ENCODE results near the gene PALM.
A peak's percentile ranks its signal among the peaks of the same experiment; 100 is the strongest.

The PALM gene

GRCh38 chr19:772730-773436 is 64.1 kb downstream of the PALM start:
- no peaks in the 10 kb centered on the region for H3K36me3 ChIP-seq (ENCODE audit: insufficient read depth, low read length)
- H3K4me3 ChIP-seq (ENCODE audit: low read depth, low read length): no peak overlapping the region
- H2AFZ ChIP-seq (ENCODE audit: low read length, unreplicated experiment): no peak overlapping the region
- no peaks in the 10 kb centered on the region for H3K79me2 ChIP-seq (ENCODE audit: control insufficient read depth, insufficient read depth, low read length, unreplicated experiment)
- H3K27ac ChIP-seq (ENCODE audit: low read depth, low read length): no peak overlapping the region
- no peaks in the 10 kb centered on the region for H3K4me1 ChIP-seq (ENCODE audit: control insufficient read depth, insufficient read depth, low read length, unreplicated experiment)
- no peaks in the 10 kb centered on the region for H3K27me3 ChIP-seq (ENCODE audit: insufficient read depth, low read length)

GRCh38 chr19:776549-776948 is 67.8 kb downstream of the PALM start:
- Histone ChIP-seq H3K36me3 (ENCODE audit: insufficient read depth, low read length) (no peaks in the 10 kb centered on the region), H3K4me3 (ENCODE audit: low read depth, low read length) (no peak overlapping the region), H3K79me2 (ENCODE audit: control insufficient read depth, insufficient read depth, low read length, unreplicated experiment) (no peaks in the 10 kb centered on the region), H2AFZ (ENCODE audit: low read length, unreplicated experiment) (no peak overlapping the region), H3K27ac (ENCODE audit: low read depth, low read length) (no peak overlapping the region), H3K27me3 (ENCODE audit: insufficient read depth, low read length) (no peaks in the 10 kb centered on the region), H3K4me1 (ENCODE audit: control insufficient read depth, insufficient read depth, low read length, unreplicated experiment) (peaks cover 6% of the 10 kb centered on the region)

- no peaks in the 10 kb centered on the region for H3K79me2 ChIP-seq (ENCODE audit: control insufficient read depth, insufficient read depth, low read length, unreplicated experiment)
- peaks cover 20% of the 10 kb centered on the region for H3K4me1 ChIP-seq (ENCODE audit: control insufficient read depth, insufficient read depth, low read length, unreplicated experiment)
- H3K4me3 ChIP-seq (ENCODE audit: low read depth, low read length): no peak overlapping the region
- H3K27me3 ChIP-seq (ENCODE audit: insufficient read depth, low read length): no peaks in the 10 kb centered on the region
- no peaks in the 10 kb centered on the region for H3K36me3 ChIP-seq (ENCODE audit: insufficient read depth, low read length)
- H2AFZ ChIP-seq (ENCODE audit: low read length, unreplicated experiment): peak overlapping the region; percentile 38
- peak overlapping the region; percentile 71 for H3K27ac ChIP-seq (ENCODE audit: low read depth, low read length)
Measured at GRCh38 chr19:778910-779653, 70.3 kb downstream of the PALM start.

GRCh38 chr19:780935-781334 is 72.2 kb downstream of the PALM start:
- H3K4me3 ChIP-seq (ENCODE audit: low read depth, low read length): no peak overlapping the region
- H3K79me2 ChIP-seq (ENCODE audit: control insufficient read depth, insufficient read depth, low read length, unreplicated experiment): no peaks in the 10 kb centered on the region
- H2AFZ ChIP-seq (ENCODE audit: low read length, unreplicated experiment): no peak overlapping the region
- peaks cover 20% of the 10 kb centered on the region for H3K4me1 ChIP-seq (ENCODE audit: control insufficient read depth, insufficient read depth, low read length, unreplicated experiment)
- H3K27me3 ChIP-seq (ENCODE audit: insufficient read depth, low read length): no peaks in the 10 kb centered on the region
- H3K27ac ChIP-seq (ENCODE audit: low read depth, low read length): no peak overlapping the region
- H3K36me3 ChIP-seq (ENCODE audit: insufficient read depth, low read length): no peaks in the 10 kb centered on the region

- H3K27me3 ChIP-seq (ENCODE audit: insufficient read depth, low read length): no peaks in the 10 kb centered on the region
- H2AFZ ChIP-seq (ENCODE audit: low read length, unreplicated experiment): no peak overlapping the region
- H3K27ac ChIP-seq (ENCODE audit: low read depth, low read length): no peak overlapping the region
Measured at GRCh38 chr19:781800-782184, 73.1 kb downstream of the PALM start.

GRCh38 chr19:782185-782877 is 73.6 kb downstream of the PALM start:
- peak overlapping the region; percentile 66 for H3K4me3 ChIP-seq (ENCODE audit: low read depth, low read length)
- no peaks in the 10 kb centered on the region for H3K27me3 ChIP-seq (ENCODE audit: insufficient read depth, low read length)
- peak overlapping the region; percentile 68 for H2AFZ ChIP-seq (ENCODE audit: low read length, unreplicated experiment)
- no peaks in the 10 kb centered on the region for H3K79me2 ChIP-seq (ENCODE audit: control insufficient read depth, insufficient read depth, low read length, unreplicated experiment)
- H3K36me3 ChIP-seq (ENCODE audit: insufficient read depth, low read length): no peaks in the 10 kb centered on the region
- H3K4me1 ChIP-seq (ENCODE audit: control insufficient read depth, insufficient read depth, low read length, unreplicated experiment): peaks cover 20% of the 10 kb centered on the region
- 0 out of 2 replicates have a peak overlapping the region, but pooled peaks have one; percentile 19 for H3K27ac ChIP-seq (ENCODE audit: low read depth, low read length)

More at GRCh38 chr19:781800-782184, 73.1 kb downstream of the PALM start:
- Histone ChIP-seq H3K36me3 (ENCODE audit: insufficient read depth, low read length) (no peaks in the 10 kb centered on the region), H3K4me1 (ENCODE audit: control insufficient read depth, insufficient read depth, low read length, unreplicated experiment) (peaks cover 20% of the 10 kb centered on the region), H3K4me3 (ENCODE audit: low read depth, low read length) (peak overlapping the region; percentile 66), H3K79me2 (ENCODE audit: control insufficient read depth, insufficient read depth, low read length, unreplicated experiment) (no peaks in the 10 kb centered on the region)

GRCh38 chr19:782878-783668 is 74.3 kb downstream of the PALM start:
- H3K27ac ChIP-seq (ENCODE audit: low read depth, low read length): no peak overlapping the region
- H3K36me3 ChIP-seq (ENCODE audit: insufficient read depth, low read length): no peaks in the 10 kb centered on the region
- H3K79me2 ChIP-seq (ENCODE audit: control insufficient read depth, insufficient read depth, low read length, unreplicated experiment): no peaks in the 10 kb centered on the region
- peaks cover 20% of the 10 kb centered on the region for H3K4me1 ChIP-seq (ENCODE audit: control insufficient read depth, insufficient read depth, low read length, unreplicated experiment)
- peak overlapping the region; percentile 68 for H2AFZ ChIP-seq (ENCODE audit: low read length, unreplicated experiment)
- no peaks in the 10 kb centered on the region for H3K27me3 ChIP-seq (ENCODE audit: insufficient read depth, low read length)
- peak overlapping the region; percentile 66 for H3K4me3 ChIP-seq (ENCODE audit: low read depth, low read length)

- H3K27ac ChIP-seq (ENCODE audit: low read depth, low read length): no peak overlapping the region
Measured at GRCh38 chr19:784541-784940, 75.8 kb downstream of the PALM start.

GRCh38 chr19:787536-787935 is 78.8 kb downstream of the PALM start:
- Histone ChIP-seq H2AFZ (ENCODE audit: low read length, unreplicated experiment) (no peak overlapping the region), H3K4me3 (ENCODE audit: low read depth, low read length) (no peak overlapping the region)

More at GRCh38 chr19:784541-784940, 75.8 kb downstream of the PALM start:
- H3K27me3 ChIP-seq (ENCODE audit: insufficient read depth, low read length): no peaks in the 10 kb centered on the region
- H3K4me3 ChIP-seq (ENCODE audit: low read depth, low read length): no peak overlapping the region
- H3K79me2 ChIP-seq (ENCODE audit: control insufficient read depth, insufficient read depth, low read length, unreplicated experiment): no peaks in the 10 kb centered on the region
- peaks cover 14% of the 10 kb centered on the region for H3K4me1 ChIP-seq (ENCODE audit: control insufficient read depth, insufficient read depth, low read length, unreplicated experiment)
- no peaks in the 10 kb centered on the region for H3K36me3 ChIP-seq (ENCODE audit: insufficient read depth, low read length)
- no peak overlapping the region for H2AFZ ChIP-seq (ENCODE audit: low read length, unreplicated experiment)

GRCh38 chr19:788686-788982 is 79.9 kb downstream of the PALM start:
- H3K4me3 ChIP-seq (ENCODE audit: low read depth, low read length): no peak overlapping the region
- no peaks in the 10 kb centered on the region for H3K27me3 ChIP-seq (ENCODE audit: insufficient read depth, low read length)
- H2AFZ ChIP-seq (ENCODE audit: low read length, unreplicated experiment): no peak overlapping the region
- H3K4me1 ChIP-seq (ENCODE audit: control insufficient read depth, insufficient read depth, low read length, unreplicated experiment): no peaks in the 10 kb centered on the region
- H3K79me2 ChIP-seq (ENCODE audit: control insufficient read depth, insufficient read depth, low read length, unreplicated experiment): no peaks in the 10 kb centered on the region
- H3K27ac ChIP-seq (ENCODE audit: low read depth, low read length): no peak overlapping the region
- no peaks in the 10 kb centered on the region for H3K36me3 ChIP-seq (ENCODE audit: insufficient read depth, low read length)

More at GRCh38 chr19:787536-787935, 78.8 kb downstream of the PALM start:
- Histone ChIP-seq H3K36me3 (ENCODE audit: insufficient read depth, low read length) (no peaks in the 10 kb centered on the region), H3K79me2 (ENCODE audit: control insufficient read depth, insufficient read depth, low read length, unreplicated experiment) (no peaks in the 10 kb centered on the region), H3K27ac (ENCODE audit: low read depth, low read length) (no peak overlapping the region), H3K27me3 (ENCODE audit: insufficient read depth, low read length) (no peaks in the 10 kb centered on the region), H3K4me1 (ENCODE audit: control insufficient read depth, insufficient read depth, low read length, unreplicated experiment) (peaks cover 6% of the 10 kb centered on the region)
